SIG-M5 (cell line): ENCODE measurements around the gene ANKHD1.

Source experiments
- DNase-seq: peaks from one replicate; lab custom pipeline; 2025; lab: John Stamatoyannopoulos, UW

The ANKHD1 gene

GRCh38 chr5:140401362-140402257 is at the start of gene ANKHD1:
Gene ANKHD1 (plus strand): TSS chr5:140401833. CDS start chr5:140401968, 135 bp downstream.
- DNase-seq: peak; percentile 99

DNA sequence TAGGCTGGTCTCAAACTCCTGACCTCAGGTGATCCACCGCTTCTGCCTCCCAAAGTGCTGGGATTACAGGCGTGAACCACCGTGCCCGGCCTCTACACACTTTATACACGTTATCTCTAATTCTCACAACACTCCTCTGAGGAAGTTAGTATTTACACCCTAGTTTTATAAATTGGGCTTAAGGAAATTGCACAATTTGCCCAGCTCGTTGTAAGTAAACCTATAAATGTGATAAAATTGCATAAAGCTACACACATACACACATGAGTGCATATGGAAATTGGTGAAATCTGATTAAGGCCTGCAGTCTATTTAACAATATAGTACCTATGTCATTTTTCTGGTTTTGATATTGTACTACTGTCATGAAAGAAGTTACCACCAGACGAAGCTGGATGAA is 46.1 kb upstream of the ANKHD1 start:
- no peak for DNase-seq

DNA sequence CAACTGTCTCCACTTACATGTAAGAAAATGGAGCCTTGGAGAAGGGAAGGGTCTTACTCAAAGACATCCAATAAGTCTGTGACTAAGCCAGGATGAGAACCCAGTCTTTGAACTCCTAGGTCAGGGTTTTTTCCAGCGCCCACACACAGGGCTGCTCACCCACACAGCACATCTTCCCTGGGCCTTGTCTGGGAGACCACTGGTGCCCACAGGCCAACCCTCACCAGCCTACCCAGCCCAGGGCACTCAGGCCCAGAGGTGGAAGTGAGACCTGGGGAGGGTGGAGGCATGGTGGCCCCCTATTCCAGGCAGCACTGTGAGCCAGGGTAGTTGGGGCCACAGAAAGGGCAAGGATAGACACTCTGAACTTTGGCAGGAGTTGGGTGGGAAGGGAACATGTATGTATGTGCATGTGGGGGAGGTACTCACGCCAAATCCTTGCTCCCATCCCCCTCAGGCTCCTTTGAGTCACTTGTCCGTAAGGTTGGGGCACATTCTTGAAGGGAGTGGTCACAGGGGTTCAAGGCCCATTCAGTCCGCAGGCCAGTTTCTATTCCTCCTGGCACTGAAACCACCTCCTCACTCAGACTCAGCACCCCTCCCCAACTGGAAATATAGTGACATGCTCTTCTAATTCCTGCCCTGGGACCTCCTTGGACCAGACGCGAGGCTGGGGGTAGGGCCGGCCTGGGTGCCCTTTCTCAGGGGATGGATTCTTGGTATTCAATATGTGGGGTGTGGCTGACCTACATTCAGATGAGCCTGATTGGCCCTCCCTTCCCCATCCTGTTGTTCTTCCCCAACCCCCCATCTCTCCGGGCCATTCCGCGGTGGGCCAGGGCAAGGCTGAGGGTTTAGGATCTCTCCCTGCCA is 44.5 kb upstream of the ANKHD1 start:
- no peak for DNase-seq

GRCh38 chr5:140357726-140358093 is 43.9 kb upstream of the ANKHD1 start:
- no peak for DNase-seq

GRCh38 chr5:140358738-140359310 is 42.8 kb upstream of the ANKHD1 start:
- no peak for DNase-seq

- no peak for DNase-seq
Observed at GRCh38 chr5:140360101-140360500, 41.5 kb upstream of the ANKHD1 start, which contains the start of gene SLC4A9. Gene SLC4A9 (plus strand): TSS chr5:140360194. CDS start chr5:140360237, 43 bp downstream.

- no peak for DNase-seq
Observed at GRCh38 chr5:140360681-140361479, 40.8 kb upstream of the ANKHD1 start.

- DNase-seq: no peak
Observed at GRCh38 chr5:140361901-140362300, 39.7 kb upstream of the ANKHD1 start.

DNA sequence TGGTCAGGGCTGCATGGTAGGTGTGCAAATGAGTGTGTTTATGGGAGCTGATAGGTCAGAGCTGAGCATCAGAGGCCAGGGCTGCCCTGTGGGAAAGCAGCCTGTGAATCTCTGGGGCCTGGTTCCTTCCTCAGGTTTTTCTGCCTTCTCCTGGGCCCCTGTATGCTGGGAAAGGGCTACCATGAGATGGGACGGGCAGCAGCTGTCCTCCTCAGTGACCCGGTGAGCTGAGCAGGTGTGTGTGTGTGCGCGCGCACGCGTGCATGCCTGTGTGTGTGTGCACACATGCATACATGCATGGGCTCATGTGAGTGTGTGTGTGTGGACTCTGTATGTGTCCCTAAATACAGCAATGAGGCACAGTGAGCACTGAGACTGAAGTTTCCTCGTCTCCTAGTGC is 39.3 kb upstream of the ANKHD1 start:
- no peak for DNase-seq

DNA sequence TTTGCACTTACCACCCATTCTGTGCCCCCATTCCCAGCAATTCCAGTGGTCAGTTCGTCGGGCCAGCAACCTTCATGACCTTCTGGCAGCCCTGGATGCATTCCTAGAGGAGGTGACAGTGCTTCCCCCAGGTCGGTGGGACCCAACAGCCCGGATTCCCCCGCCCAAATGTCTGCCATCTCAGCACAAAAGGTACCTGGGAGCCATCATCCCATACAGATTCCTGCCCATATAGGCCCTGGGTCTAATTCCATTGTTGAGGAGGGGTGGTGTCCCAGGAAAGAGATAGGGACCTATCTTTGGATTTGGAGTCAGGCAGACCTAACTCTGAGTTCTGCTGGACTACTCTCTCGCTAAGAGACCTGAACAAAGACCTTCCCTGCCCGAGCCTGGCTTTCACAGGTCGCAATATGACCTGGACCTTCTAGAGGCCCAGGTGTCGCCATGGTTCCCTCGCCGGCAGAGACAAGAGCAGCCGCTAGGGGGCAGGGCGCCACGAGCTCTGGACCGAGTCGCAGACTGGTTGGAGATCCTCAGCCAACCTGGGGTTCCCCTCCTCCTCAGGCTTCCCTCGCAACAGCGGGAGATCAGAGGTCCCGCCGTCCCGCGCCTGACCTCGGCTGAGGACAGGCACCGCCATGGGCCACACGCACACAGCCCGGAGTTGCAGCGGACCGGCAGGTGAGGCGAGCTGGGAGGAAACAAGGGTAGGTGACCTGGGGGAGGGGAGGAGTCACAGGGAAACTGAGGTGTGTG is 38.6 kb upstream of the ANKHD1 start:
- no peak for DNase-seq

- no peak for DNase-seq
Observed at GRCh38 chr5:140363631-140364471, 37.8 kb upstream of the ANKHD1 start.

DNA sequence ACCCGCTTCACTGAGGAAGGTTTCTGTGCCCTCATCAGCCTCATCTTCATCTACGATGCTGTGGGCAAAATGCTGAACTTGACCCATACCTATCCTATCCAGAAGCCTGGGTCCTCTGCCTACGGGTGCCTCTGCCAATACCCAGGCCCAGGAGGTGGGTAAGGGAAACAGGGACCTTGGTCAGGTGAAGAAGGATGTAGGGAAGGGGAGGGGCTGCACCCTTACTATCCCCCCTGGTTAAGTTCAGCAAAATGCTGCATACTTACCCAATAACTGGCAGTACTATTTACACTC is 37.2 kb upstream of the ANKHD1 start:
- DNase-seq: no peak

DNA sequence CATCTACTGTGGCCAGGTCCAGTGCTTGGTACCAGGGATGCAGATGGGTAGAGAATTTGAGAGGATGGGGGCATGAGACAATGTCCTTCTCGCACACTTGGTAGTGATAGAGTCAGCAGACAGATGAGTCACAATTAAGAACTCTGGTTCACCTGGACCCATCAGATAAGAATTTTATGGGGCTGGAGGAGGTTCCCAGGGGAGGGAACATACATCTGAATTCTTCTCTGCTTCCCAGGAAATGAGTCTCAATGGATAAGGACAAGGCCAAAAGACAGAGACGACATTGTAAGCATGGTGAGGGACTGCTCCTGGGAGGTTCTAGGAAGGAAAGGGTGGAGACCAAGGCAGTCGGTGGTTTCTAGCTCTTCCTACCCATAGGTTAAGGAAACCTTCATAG is 36.4 kb upstream of the ANKHD1 start:
- no peak for DNase-seq

DNA sequence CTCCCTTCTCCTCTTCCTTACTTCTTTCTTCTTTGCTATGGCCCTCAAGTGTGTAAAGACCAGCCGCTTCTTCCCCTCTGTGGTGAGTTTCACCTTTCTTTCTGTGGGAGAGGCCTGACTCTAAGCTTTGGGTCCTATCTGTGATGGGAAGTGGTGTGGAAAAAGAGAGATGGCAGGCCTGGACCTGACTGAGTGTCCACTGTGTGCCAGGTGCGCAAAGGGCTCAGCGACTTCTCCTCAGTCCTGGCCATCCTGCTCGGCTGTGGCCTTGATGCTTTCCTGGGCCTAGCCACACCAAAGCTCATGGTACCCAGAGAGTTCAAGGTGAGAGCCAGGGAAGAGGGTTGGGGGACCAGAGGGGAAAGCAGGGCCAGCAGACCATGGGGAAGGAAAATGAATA is 35.7 kb upstream of the ANKHD1 start:
- DNase-seq: no peak

- no peak for DNase-seq
Observed at GRCh38 chr5:140366589-140367255, 34.9 kb upstream of the ANKHD1 start.

- DNase-seq: no peak
Observed at GRCh38 chr5:140367256-140368013, 34.2 kb upstream of the ANKHD1 start.

DNA sequence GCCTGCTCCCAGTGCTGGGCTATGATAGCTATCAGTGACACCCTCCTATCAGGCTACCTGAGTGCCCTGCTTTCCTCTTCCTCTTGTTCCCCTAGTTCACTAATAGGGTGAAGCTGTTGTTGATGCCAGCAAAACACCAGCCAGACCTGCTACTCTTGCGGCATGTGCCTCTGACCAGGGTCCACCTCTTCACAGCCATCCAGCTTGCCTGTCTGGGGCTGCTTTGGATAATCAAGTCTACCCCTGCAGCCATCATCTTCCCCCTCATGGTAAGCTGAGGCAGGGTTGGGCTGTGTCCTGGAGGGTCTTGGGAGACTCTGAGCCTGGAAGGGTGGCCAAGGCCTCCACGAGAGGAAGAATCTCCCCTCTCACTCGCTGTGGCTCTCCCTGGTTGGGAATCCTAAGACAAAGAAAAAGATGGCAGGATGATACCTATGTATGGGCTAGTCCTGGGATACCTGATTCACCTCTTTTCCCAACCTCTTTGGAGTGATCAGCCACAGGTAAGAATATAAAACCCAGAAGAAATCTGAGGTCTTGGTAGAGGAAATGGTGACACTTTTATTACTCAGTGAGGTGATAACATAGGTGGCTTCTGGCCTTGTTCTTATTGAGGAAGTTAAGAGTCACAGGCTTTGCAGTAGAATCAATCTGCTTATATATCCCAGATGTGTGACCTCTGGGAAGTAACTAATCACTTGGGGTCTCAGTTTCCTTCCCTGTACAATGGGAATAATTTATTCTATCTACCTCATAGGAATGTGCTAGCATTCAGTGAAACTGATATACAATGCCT is 30.1 kb upstream of the ANKHD1 start:
- DNase-seq: no peak

DNA sequence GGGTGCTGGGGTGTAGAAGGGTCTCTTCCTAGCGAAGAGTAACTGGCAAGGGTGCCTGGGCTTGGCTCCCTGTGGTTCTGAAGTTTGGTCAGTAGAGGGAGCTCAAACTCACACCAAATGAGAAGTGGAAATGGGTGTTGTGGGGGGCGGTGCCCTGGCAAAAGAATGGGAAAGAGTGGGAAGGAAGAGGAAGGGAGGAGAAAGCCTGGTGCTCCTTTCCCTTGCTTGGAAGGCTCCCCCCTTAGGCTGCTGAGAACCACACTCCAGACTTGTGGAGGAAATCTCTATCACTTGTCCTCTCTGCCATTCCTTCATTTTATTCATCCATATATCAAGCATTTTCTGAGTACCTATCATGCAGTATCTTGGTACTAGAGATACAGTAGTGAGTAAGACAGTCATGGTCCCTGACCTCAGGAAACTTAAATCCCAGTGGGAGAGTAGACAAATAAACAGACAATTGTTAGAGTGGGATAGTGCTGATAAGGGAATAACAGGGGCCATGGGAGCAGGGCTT is 28.6 kb upstream of the ANKHD1 start:
- DNase-seq: no peak
